NCI-H2227 (cell line): ENCODE results near the gene PTGIR.
A peak's percentile ranks its signal among the peaks of the same experiment; 100 is the strongest.

Source experiments
- DNase-seq: peaks from one replicate; lab custom pipeline; 2025; ENCODE audit not compliant: unreplicated experiment; lab: John Stamatoyannopoulos, UW

The PTGIR gene

DNA sequence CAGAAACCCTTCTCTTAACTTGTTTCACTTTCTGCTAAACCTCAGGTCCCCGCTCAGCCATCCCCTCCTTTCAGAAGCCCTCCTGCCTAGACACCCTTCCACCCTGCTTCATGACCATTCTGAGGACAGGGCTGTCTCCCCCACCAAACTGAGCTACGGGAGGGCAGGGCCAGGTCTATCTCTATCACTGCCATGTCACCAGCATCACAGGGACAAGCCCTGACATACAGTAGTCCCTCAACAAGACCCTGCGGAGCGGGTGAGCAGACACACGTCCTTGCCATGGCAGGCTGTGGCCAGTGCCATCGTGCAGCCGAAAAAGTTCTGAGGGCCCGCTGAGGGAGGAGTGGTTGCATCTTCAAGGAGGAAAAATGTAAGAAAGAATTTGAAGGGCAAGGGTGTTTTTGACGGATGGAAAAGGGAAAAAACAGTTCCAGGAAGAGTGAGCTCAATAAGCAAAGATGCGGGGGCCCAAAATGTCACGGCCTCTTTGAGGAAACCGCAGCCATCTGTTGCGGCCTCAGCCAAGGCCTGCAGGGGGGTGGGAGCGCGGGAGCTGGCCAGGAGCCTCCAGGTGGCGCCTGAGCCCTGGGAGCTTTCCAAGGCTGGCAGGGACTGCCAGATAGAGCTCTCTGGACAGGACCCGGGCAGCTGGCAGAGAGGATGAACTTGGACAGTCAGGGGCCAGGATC, 8.1 kb downstream of the PTGIR start:
- peak; percentile 39 for DNase-seq

DNA sequence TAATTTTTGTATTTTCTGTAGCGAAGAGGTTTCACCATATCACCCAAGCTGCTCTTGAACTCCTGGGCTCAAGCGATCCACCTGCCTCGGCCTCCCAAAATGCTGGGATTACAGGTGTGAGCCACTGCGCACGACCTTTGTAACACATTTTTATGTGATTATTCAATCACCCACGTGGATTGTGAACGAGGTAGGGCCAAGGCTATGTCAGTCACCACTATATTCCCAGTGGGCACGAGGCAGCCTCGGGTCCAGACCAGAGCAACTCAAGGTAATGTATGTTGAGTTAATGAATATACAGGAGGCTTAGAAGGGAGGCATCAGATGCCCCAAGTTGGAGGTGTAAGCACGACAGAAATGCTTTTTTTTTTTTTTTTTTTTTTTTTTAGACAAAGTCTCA, 8.9 kb downstream of the PTGIR start:
- DNase-seq = no peak

DNA sequence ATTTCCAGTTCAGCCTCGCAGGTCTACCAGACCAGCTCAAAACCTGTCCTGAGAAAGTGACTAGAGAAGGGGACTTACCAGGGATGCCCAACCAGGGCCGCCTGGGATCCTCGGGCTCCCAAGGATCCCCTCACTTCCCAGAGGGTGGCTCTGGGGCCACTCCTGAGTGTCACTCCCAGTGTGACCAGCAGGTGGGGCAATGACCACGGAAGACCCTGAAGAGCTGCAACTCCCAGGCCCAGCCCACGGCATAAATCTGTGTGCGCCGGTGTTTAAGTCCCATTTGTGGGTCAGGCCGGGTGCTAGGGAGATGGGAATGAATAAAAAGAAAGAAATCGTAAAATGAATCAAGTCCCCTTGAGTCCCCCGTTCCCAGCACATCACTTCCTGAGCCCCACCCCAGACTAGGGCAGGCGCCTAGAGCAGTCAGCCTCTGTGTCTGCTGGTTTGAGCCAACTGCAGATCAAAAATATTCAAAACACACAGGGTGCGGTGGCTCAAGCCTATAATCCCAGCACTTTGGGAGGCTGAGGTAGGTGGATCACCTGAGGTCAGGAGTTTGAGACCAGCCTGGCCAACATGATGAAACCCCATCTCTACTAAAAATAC, 10.7 kb downstream of the PTGIR start:
- DNase-seq = peak; percentile 83

DNA sequence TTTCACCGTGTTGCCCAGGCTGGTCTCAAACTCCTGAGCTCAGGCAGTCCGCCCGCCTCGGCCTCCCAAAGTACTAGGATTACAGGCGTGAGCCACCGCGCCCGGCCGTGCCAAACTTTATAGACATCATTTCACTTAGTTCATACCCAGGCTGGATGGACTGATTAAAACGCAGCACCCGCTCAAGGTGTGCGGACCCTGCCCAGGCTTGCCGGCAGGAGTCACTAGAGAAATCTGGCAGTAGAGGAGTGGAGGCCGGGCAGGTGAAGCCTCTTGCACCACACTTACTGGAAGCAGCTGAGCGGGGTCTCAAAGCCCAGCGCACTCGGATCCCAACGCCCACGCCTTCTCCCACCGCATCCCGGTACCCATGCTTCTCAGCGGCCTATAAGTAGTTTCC, 11.4 kb downstream of the PTGIR start:
- no peak for DNase-seq

DNA sequence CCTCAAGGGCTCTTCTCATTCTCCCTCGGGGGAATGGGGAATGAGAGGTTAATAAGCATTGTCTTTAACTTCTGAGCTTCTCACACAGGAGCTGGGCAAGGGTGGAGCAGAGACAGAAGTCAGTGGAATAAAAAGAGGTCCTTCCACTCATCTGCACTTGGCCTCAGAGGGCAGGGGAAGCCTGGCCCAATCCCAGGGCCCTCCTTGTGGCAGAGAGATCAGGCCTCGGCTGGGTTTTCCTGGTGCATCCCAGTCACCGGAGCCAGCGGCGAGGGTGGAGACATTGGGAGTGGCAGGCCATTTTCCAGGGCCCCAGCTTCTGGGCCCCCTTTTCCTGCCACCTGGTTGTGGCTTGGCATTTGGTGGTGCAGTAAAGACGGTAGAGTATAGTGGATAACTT, 13.1 kb downstream of the PTGIR start:
- DNase-seq = no peak

DNA sequence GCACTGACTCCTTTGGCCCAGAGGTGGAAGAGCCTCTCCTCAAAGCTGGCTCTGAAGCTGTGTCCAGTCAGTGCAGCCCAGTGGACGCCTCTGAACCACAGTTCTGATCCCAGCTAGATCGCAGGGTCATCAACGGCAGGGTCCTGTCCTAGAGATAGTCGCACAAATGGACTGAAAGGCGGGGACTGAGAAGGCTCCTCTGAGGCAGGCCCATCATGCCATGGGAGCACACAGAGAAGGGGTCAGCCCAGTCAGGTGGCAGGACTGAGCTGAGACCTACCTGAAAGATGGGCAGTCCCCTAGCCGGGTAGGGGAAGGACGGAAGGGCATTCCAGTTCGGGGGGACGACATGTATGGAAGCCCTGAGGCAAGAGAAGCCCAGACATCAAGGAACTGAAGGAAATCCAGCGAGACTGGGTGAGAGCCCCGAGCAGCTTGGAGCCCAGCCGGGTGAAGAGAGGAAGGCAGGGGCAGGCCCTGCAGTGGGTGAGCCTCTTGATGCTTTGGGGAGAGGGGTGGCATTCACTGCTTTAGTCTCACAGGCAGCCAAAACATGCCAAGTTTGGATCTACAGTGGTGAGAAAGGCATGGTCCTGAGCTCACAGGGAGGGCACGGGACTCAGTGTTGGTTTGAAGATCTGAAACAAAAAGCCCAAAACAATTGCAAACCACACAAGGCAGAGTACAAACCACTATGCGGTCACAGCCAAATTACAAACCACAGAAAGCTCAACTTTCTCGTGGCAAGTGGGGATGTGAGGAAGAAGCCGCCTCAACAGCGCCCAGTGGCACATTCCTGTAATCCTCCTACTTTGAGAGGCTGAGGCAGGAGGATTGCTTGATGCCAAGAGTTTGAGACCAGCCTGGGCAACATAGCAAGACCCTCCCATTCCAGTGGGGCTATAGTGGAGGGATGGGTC, 13.8 kb downstream of the PTGIR start:
- DNase-seq = no peak

DNA sequence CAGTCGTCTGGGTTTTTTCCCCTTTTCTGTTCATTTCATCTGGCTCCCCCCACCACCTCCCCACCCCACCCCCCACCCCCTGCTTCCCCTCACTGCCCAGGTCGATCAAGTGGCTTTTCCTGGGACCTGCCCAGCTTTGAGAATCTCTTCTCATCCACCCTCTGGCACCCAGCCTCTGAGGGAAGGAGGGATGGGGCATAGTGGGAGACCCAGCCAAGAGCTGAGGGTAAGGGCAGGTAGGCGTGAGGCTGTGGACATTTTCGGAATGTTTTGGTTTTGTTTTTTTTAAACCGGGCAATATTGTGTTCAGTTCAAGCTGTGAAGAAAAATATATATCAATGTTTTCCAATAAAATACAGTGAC, 14.5 kb downstream of the PTGIR start:
- DNase-seq = no peak

DNA sequence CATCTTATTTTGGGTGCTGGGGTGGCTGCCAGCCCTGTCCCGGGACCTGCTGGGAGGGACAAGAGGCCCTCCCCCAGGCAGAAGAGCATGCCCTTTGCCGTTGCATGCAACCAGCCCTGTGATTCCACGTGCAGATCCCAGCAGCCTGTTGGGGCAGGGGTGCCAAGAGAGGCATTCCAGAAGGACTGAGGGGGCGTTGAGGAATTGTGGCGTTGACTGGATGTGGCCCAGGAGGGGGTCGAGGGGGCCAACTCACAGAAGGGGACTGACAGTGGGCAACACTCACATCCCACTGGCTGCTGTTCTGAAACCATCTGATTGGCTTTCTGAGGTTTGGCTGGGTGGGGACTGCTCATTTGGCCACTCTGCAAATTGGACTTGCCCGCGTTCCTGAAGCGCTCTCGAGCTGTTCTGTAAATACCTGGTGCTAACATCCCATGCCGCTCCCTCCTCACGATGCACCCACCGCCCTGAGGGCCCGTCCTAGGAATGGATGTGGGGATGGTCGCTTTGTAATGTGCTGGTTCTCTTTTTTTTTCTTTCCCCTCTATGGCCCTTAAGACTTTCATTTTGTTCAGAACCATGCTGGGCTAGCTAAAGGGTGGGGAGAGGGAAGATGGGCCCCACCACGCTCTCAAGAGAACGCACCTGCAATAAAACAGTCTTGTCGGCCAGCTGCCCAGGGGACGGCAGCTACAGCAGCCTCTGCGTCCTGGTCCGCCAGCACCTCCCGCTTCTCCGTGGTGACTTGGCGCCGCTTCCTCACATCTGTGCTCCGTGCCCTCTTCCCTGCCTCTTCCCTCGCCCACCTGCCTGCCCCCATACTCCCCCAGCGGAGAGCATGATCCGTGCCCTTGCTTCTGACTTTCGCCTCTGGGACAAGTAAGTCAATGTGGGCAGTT, 15.1 kb downstream of the PTGIR start:
- no peak for DNase-seq

DNA sequence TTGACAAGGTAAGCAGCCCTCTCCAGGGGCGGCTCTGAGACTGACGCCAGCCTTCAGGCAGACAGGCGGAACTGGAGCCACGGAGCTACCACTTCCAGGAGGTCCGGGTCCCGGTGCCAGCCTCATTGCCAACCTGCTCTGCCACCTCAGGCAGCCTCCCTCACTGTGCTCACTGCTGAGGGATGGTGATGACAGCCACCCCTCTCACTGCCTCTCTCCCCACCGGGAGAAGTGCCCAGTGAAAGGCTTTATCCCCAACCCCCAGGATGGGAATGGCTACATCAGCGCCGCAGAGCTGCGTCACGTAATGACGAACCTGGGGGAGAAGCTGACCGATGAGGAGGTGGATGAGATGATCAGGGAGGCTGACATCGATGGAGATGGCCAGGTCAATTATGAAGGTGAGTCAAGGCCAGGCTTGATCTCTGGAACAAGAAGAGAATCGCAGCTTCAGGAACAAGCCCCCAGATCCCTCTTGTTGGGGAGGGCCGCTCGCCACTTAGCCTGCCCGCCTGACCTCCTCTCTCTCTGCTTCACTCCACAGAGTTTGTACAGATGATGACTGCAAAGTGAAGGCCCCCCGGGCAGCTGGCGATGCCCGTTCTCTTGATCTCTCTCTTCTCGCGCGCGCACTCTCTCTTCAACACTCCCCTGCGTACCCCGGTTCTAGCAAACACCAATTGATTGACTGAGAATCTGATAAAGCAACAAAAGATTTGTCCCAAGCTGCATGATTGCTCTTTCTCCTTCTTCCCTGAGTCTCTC, 16.1 kb downstream of the PTGIR start:
- no peak for DNase-seq

DNA sequence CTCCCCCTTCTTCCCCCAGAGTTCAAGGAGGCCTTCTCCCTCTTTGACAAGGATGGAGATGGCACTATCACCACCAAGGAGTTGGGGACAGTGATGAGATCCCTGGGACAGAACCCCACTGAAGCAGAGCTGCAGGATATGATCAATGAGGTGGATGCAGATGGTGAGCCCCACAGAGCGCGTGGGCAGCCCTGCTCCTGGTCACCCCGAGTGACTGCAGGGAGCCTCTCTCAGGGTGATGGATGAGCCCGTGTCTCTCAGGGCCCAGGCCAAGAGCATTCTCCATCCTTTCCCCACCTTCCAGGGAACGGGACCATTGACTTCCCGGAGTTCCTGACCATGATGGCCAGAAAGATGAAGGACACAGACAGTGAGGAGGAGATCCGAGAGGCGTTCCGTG, 16.7 kb downstream of the PTGIR start:
- no peak for DNase-seq

DNA sequence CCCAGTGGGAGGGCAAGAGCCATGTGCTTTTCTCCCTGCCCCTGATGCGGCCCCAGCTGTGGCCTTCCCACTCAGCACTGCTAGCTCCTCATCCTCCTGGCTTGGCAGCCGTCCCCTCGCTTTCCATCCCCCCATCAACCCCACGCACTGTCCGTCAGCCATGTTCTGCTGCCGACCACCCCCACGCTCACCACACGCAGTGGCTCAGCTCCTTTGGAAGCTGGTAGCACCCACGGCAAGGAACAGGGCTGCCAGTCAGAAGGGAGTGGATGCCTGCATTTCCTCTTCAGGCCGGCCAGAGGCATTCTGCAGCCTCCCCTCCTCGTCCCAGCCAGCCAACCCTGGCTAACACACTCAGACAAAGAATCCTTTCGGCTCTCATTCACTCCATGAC, 17.4 kb downstream of the PTGIR start:
- no peak for DNase-seq

DNA sequence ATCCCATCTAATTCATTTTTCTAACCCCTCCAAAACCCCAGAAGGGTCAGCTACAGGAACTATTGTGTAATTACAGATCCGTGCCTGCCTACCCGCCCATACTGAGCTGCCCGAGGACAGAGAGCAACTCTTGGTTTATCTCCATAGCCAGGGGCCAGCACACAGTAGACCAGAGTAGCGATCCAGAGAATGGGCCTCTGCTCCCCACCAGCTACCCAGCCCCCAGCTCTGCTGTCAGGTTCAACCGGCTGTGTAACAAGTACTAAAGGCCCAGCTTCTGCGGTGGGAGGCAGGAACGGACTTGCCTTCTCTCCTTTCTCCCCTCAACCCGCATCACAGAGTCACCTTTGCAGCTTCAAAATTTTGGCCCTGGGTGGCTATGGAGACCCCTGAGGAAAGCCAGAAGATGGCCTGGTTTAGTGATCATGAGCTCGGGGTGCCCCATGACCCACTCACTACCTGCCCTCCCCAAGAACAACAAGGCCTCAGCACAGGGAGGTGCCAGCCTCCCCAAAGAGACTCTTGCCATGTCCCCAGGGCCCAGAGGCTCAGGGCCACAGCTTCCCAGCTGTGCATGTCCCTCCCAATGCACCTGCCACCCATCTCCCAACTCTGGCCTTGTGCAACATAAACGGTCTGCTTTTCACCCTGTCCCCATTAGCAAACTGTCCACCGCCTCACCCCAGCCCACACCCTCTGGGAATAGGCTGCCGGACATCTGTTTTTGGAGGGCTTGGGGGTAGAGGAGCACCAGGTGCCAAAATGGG, 18.0 kb downstream of the PTGIR start:
- DNase-seq = no peak

DNA sequence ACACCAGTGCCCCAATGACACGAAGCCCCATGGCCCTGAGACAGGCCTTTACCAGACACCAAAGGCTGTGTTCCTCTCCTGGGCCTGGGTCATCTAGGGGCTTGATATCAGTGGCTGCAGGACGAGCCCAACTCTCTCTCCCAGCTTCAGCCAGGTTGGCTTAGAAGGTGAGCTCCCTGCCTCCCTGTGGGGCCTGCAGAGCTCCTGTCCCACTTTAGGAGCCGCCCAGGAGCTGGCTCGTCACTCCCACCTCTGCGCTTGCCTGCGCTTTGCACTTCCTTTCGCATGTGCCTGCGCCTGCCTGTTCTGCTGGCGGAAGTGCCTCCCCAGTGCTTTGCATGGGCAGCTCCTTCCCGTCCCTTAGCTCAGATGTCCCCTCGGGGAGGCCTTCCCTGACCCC, 18.9 kb downstream of the PTGIR start:
- DNase-seq = no peak

DNA sequence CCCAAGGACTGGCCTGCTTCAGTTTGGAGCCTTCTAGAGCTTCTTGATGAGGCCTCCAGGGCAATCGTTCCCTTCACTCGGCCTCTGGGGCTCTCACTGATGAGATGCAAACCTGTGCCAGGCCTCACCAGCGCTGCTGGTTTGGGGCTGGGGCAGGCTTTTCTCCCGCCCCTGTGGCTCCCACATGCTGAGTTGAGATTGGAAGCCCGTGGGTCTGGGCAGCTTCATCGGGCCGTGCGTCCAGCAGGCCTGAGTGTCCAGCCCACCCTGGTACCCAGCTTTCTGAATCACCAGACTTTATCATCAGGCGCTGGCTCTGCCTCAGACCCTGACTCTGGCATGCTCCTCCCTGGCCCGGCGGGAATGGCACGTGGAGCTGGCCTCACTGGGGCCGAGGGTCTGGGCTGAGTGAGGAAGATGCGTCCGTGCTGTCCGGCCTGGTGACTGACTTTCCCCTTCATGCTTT, 19.5 kb downstream of the PTGIR start:
- no peak for DNase-seq

DNA sequence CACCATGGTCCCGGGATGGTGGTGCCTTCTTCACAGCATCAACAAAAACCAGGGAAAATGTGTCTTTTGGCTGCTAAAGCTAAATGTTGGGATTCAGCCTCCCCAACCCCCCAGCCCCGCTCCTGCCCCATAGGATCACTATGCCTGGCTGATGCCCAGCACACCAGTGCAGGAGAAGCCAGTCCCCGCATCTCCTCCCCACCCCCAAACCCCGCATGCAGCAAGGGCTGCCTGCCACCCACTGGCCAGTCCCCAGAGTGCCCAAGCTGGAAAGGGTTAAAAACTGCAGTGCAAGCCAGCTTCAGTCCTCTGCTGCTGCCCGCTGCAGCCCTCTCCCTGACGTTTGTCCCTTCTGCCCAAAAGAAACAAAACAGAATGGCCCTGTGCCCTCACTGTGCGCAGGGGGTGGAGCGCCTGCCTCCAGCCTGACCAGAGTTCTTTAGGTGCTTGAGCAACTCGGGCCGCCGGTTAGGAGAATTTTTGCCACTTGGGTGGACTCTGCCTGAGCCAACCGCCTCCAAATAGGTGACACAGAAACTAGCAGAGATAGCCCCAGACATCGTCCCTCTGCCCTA, 20.0 kb downstream of the PTGIR start:
- no peak for DNase-seq

DNA sequence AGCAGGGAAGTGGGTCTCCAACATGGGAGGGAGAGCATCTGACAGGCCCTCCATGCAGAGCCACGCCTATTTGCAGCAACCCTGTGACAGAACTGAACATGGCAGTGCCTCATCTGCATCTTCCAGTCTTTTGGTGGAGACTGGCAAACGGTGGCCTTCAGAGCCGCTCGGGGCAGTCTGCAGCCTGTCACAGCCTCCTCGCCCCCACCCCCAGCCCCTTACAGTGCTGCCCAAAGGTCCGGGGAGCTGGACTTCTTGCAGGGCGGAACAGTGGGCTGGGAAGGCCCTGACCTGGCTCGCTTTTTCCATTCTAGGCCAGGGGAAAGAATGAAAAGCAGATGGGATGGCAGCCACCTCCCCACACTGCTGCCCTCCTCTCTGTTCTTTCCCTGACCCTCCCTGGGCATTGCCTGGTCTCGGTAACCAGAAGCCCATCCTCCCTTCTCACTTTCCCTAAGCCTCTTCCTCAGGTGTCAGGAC, 21.1 kb downstream of the PTGIR start:
- DNase-seq = no peak

DNA sequence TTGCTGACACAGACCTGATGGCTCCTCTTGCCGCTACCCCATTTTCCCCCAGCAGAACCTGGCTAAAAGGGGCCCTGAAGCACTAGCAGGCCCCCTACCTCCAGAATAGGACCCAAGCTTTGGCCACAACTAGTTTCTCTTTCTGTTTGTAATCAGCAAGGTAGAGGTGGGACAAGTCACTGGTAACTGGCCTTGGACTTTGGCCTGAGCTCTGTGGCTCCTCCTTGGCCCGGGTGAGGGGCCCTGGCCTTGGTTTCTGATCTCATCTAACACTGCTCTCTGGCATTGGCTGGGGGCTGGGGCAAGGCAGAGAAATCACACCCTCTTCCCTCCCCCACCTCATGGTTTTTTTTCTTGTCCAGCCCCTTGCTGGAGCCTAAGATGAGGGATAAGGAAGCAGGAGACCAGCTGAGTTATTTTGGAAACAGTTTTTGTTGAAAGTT, 21.7 kb downstream of the PTGIR start:
- no peak for DNase-seq

DNA sequence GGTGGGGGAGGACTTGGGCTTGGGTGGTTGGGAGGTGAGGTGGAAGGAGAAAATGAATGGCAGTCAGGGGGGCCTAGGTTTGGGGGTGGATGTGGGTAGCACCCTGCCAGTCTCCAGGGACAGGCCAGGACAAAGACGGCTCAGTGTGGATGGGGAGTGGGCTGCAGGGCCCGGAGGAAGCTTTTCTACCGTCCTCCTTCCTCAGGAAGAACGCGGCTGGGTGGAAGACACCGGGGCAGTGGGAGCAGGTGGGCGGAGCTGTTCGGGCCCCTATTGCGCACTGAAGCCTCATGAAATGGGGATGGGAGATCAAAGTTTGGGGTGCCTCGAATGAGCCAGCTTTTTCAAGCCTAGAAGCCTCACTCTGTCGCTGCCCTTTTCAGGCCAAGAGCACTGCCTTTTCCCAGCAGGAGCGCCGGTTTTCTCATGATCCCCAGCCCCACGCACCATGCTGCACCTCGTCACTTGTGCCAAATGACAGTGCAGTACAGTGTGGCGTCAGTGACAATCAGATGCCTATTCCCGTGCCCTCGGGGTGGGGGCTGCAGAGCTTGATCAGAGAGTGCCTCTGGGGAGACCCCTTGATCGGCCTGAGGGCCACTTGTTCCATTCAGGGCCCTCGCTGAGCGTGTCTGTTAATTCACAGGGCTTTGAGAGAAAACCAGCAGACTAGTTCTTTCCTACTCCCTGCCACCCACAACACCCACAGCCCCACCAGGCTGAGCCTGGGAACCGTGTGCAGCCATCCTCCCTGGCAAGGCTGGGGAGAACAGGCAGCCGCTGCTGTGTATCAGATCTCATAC, 22.3 kb downstream of the PTGIR start:
- DNase-seq = no peak
